Measurements from ENCODE around the gene RHOB.

The RHOB gene

DNA sequence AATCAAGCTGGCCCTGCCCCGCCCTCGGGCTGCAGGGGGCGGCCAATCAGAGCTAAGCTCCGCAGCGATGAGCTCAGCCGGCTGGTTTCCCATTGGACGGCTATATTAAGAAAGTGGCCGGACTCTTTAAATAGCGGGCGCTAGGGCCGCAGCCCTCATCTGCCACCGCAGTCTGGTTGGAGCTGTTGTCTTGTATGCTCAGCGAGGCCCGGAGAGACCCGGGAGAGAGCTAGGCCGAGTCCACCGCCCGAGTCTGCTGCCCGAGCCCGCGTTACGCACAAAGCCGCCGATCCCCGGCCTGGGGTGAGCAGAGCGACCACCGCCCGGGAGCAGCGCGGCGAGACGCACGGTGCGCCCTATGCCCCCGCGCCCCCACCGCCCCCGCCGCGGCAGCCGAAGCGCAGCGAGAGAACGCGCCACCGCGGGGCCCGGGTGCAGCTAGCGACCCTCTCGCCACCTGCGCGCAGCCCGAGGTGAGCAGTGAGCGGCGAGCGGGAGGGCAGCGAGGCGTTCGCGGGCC, at the start of gene RHOB:
TSS of gene RHOB (plus strand) at position 158 of the 520 bp plus-strand sequence. CDS start 392 bp downstream, outside the sequence.
- TF ChIP-seq, protein P1, sequence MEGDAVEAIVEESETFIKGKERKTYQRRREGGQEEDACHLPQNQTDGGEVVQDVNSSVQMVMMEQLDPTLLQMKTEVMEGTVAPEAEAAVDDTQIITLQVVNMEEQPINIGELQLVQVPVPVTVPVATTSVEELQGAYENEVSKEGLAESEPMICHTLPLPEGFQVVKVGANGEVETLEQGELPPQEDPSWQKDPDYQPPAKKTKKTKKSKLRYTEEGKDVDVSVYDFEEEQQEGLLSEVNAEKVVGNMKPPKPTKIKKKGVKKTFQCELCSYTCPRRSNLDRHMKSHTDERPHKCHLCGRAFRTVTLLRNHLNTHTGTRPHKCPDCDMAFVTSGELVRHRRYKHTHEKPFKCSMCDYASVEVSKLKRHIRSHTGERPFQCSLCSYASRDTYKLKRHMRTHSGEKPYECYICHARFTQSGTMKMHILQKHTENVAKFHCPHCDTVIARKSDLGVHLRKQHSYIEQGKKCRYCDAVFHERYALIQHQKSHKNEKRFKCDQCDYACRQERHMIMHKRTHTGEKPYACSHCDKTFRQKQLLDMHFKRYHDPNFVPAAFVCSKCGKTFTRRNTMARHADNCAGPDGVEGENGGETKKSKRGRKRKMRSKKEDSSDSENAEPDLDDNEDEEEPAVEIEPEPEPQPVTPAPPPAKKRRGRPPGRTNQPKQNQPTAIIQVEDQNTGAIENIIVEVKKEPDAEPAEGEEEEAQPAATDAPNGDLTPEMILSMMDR (conservative IDR thresholded peaks at IDR 0.05; ENCODE audit: low read length), result no peak
- H3K4me3 ChIP-seq (ENCODE audit: low read length), result peak within 1 kb of the TSS; percentile 91
- DNase-seq (ENCODE audit: low read depth), result peak; percentile 99

DNA sequence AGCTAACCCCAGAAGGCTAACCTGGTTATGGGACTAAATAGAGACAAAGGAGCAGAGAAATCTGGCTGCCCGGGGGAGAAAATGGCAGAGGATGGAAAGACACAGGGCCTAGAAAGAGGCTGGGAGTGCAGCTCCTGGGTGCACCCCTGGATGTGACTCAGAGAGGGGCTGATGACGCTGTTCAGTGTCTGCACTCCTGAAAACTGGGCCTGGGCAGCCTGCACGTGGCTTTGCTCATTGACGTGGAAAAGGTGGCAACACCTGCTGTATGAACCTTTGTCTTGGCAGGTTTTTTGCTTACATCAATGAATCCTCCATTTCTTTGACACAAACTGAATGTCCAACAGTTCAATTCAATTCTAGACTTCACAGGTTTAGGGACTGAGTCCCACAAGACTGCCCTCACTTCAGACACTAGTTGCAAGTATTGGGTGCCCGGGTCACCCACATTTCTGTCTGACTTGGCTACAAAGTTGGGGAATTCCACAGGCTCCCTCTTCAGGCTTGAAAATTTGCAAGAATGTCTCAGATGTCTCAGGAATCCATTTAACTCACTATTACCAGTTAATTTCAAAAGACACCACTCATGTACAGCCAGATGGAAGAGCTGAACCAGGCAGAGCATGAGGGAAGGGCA, 48.9 kb upstream of the RHOB start:
- TF ChIP-seq, protein P1 (conservative IDR thresholded peaks at IDR 0.05; ENCODE audit: low read length), result no peak
- no peak for DNase-seq (ENCODE audit: low read depth)

DNA sequence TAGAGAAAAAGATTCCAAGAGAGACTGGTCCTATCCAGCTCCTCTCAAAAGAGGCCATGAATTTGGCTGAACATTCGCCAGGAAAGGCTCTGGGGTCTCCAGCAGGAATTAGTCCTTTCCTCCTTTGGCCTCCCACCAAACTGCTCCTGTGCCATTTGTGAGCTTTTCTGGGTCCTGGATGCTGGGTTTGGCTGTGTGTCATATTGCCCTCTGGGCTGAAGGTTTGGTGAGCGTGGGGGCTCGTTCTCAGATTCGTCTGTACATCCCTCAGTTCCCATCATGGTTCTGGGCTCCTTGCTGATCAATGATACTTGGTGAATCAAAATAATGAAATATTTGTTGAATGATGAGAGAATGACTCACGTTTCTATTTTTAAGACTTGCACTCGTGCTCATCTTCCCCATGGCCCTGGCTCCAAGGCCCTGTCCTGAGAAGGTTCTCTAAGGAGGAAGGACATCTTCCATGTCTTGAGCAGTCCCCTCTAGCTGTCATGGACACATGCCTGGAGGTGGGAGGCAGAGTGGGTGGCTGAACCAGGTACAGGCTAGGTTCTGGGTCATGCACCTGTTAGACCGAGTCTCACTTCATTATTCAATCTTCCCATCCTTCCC, 47.8 kb upstream of the RHOB start:
- TF ChIP-seq, protein P1 (conservative IDR thresholded peaks at IDR 0.05; ENCODE audit: low read length), result no peak
- H3K4me3 ChIP-seq (ENCODE audit: low read length), result no peak overlapping the region
- DNase-seq (ENCODE audit: low read depth), result peak; percentile 28

More for the DNA sequence above, 48.9 kb upstream of the RHOB start:
- H3K4me3 ChIP-seq (ENCODE audit: low read length), result no peak overlapping the region

DNA sequence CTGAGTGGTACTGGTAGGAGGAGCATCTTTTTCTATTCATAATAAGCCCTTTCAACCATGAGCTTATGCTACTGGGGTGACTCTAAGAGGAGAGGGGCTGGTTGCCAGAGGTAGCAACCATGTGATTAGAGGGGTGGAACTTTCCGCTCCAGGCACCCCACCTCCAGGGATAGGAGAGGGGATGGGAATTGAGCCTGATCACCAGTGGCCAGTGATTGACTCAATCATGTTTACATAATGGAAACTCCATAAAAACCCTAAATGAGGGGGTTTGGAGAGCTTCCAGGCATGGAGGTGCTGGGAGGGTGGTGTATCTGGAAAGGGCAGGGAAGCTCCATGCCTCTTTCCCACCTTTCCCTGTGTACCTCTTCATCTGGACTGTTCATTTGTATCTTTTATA, 46.6 kb upstream of the RHOB start:
- DNase-seq (ENCODE audit: low read depth), result no peak
- TF ChIP-seq, protein P1 (conservative IDR thresholded peaks at IDR 0.05; ENCODE audit: low read length), result no peak
- H3K4me3 ChIP-seq (ENCODE audit: low read length), result no peak overlapping the region

DNA sequence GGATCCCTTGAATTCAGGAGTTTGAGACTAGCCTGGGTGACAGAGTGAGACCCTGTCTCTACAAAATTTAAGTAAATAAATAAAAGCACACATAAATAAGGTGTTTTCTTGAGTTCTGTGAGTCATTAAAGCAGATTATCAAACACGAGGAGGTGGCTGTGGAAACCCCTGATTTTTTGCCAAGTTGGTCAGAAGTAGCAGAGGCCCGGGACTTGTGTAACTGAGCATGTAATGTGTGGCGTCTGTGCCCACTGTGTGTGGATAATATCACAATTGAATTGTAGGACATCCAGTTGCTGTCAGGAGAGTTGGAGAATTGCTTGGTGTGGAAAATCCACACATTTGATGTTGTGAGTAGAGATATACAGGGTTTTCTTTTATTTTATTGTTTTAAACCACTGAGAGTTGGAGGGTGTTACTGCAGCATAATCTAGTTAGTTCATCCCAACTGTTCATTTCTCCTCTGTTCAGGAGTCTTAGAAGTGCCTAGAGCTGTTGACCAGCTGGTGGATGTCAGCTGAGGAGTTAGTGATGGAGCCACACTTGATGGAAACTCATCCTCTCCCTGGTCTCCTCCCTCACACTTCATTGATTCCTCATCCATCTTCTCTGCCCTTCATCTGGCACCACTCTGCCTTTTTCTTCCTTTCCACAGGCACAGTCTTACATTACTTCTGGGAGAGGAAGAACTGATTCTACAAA, 45.9 kb upstream of the RHOB start:
- no peak for DNase-seq (ENCODE audit: low read depth)
- no peak overlapping the region for H3K4me3 ChIP-seq (ENCODE audit: low read length)
- TF ChIP-seq, protein P1 (conservative IDR thresholded peaks at IDR 0.05; ENCODE audit: low read length), result no peak

DNA sequence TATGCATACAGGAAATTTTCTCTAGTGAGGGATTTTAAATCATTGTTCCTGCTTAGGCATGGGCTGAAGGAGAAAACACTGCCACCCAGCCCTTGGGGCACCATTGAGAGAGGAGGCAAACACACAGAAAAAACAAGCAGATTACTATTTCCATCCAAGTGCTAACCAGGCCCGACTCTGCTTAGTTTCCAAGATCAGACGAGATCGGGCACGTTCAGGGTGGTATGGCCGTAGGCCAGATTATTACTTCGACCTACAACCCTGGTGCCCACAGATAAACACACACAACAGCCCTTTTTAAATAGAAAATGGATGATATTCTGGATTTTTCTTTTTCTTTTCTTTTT, 45.4 kb upstream of the RHOB start:
- DNase-seq (ENCODE audit: low read depth), result no peak
- TF ChIP-seq, protein P1 (conservative IDR thresholded peaks at IDR 0.05; ENCODE audit: low read length), result no peak
- H3K4me3 ChIP-seq (ENCODE audit: low read length), result no peak overlapping the region

Data from AG10803 (cell line).